IPS DF 6.9 (cell line): ENCODE measurements around the gene FAM98C.
"Not testable (repeated sequence)": the region's sequence is repeated elsewhere in the genome, so short reads cannot be mapped to it uniquely, and the experiment has no call there.

Experiments used
- DNase-seq: peaks from one replicate; pipeline ENCODE4 v3.0.0-alpha.2; 2013; ENCODE audit warnings: low read depth, low spot score
- H3K27ac ChIP-seq: one replicate; pipeline ENCODE4 v1.5.1; 2013; ENCODE audit warnings: low read length, control low read depth
- H3K27me3 ChIP-seq: 2 replicates; pipeline ENCODE4 v1.6.1; 2013; ENCODE audit warnings: mild to moderate bottlenecking, low read length; ENCODE audit not compliant: control insufficient read depth, insufficient read depth
- H3K36me3 ChIP-seq: 2 replicates; pipeline ENCODE4 v1.6.1; 2013; ENCODE audit warnings: low read length; ENCODE audit not compliant: control insufficient read depth, insufficient read depth
- H3K4me1 ChIP-seq: 2 replicates; pipeline ENCODE4 v1.6.1; 2013; ENCODE audit warnings: low read length; ENCODE audit not compliant: control insufficient read depth, insufficient read depth
- H3K4me3 ChIP-seq: 2 replicates; pipeline ENCODE4 v1.5.1; 2013; ENCODE audit warnings: mild to moderate bottlenecking, low read length
- H3K9me3 ChIP-seq: 2 replicates; pipeline ENCODE4 v1.6.1; 2013; ENCODE audit warnings: low read length, inconsistent platforms; ENCODE audit not compliant: control insufficient read depth, insufficient read depth
- WGBS: extraction: QIAGEN DNeasy Blood & Tissue Kit; methylation state at CpG from one replicate; pipeline ENCODE4 v1.1.7; 2013; ENCODE audit warnings: mixed read lengths, missing lambda C conversion rate; ENCODE audit not compliant: insufficient read length, insufficient coverage; 5-methylcytosine and 5-hydroxymethylcytosine counted together

FAM98C gene

DNA sequence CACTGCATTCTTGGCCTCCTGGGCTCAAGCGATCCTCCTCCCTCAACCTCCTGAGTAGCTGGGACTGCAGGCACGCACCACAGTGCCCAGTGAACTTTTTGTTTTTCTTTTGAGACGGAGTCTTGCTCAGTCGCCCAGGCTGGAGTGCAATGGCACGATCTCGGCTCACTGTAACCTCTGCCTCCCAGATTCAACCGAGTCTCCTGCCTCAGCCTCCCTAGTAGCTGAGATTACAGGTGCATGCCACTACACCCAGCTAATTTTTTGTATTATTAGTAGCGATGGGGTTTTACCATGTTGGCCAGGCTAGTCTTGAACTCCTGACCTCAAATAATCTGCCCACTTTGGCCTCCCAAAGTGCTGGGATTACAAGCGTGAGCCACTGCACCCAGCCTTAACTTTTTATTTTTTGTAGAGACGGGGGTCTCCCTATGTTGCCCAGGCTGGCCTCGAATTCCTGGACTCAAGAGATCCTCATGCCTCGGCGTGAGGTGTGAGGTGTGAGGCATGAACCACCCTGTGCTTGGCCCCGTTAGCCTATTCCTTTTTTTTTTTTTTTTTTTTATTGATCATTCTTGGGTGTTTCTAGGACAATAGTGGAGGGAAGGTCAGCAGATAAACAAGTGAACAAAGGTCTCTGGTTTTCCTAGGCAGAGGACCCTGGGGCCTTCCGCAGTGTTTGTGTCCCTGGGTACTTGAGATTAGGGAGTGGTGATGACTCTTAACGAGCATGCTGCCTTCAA, 39.8 kb upstream of the FAM98C start:
- H3K4me1 ChIP-seq, H3K27ac ChIP-seq, H3K9me3 ChIP-seq, DNase-seq, H3K27me3 ChIP-seq, H3K4me3 ChIP-seq, H3K36me3 ChIP-seq: not testable (repeated sequence)
- no CpG with 5 or more reads among the region's 16 CpGs for WGBS

DNA sequence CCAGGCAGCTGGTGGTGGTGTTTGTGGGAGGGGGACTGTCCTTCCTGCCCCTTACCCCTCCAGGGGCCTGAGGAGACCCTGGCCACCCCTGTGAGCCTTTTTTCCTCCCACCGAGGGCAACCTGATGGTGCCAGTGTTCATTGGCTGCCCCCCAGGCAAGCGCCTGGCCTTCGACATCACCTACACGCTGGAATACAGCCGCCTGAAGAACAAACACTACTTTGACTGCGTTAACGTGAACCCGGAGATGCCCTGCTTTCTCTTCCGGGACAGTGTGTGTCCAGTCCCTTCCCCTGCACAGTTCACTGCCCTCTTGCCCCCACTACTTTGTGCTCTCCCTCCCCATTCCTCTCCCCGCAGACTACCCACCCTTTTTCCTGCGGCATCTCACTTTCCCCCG, 35.9 kb upstream of the FAM98C start:
- Histone ChIP-seq H3K4me1 (no peaks in the 10 kb centered on the region), H3K27ac (no peak overlapping the region), H3K36me3 (no peaks in the 10 kb centered on the region), H3K4me3 (no peak overlapping the region), H3K27me3 (no peaks in the 10 kb centered on the region), H3K9me3 (no peaks in the 10 kb centered on the region)
- DNase-seq, result no peak
- no CpG with 5 or more reads among the region's 12 CpGs for WGBS

DNA sequence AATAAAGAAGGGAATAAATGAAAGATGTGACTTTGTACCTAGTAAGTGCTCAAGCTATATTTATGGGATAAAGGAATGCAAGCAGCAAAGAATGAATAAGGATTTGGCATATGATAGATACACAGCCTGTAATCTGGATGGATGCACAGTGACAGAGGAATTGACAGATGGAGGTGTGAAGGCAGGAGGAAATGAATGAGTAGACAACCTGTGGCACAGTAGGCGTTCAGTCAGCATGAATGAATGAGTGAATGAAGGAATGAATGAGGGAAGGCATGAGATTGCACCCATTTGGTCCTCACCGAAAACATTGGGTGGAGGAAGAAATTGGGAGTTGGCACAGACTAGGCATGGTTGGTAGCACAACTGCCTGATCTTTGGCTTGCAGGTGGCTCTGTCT, 33.3 kb upstream of the FAM98C start:
- WGBS, result no CpG with 5 or more reads among the region's 2 CpGs
- DNase-seq, result no peak
- no peaks in the 10 kb centered on the region for H3K27me3 ChIP-seq
- H3K9me3 ChIP-seq, result no peaks in the 10 kb centered on the region
- no peaks in the 10 kb centered on the region for H3K36me3 ChIP-seq
- no peaks in the 10 kb centered on the region for H3K4me1 ChIP-seq
- no peak overlapping the region for H3K27ac ChIP-seq
- H3K4me3 ChIP-seq, result no peak overlapping the region

DNA sequence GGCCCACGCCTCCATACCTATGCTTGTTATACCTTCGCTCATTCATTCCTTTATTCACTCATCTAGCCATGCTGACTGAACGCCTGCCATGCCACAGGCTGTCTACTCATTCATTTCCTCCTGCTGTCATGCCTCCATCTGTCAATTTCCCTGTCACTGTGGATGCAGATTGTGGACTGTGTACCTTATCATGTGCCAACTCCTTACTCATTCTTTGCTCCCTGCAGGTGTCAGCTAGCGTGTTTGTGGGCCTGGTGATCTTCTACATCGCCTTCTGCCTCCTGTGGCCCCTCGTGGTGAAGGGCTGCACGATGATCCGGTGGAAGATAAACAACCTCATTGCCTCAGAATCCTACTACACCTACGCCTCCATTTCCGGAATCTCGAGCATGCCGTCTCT, 32.6 kb upstream of the FAM98C start:
- no peaks in the 10 kb centered on the region for H3K27me3 ChIP-seq
- H3K4me3 ChIP-seq, result no peak overlapping the region
- H3K9me3 ChIP-seq, result no peaks in the 10 kb centered on the region
- DNase-seq, result no peak
- H3K36me3 ChIP-seq, result no peaks in the 10 kb centered on the region
- no peak overlapping the region for H3K27ac ChIP-seq
- no CpG with 5 or more reads among the region's 12 CpGs for WGBS
- H3K4me1 ChIP-seq, result no peaks in the 10 kb centered on the region

DNA sequence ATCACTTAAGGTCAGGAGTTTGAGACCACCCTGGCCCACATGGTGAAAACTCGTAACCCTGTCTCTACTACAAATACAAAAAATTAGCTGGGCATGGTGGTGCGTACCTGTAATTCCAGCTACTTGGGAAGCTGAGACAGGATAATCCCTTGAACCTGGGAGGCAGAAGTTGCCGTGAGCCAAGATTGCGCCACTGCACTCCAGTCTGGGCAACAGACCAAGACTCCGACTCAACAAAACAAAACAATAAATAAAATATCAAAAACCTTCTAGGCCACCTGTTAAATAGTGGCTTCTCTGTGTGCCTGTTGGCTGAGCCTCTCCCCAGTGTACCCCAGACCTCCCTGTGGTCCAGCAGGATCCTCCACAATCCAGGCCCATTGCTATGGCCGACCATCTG, 31.8 kb upstream of the FAM98C start:
- no peak overlapping the region for H3K4me3 ChIP-seq

DNA sequence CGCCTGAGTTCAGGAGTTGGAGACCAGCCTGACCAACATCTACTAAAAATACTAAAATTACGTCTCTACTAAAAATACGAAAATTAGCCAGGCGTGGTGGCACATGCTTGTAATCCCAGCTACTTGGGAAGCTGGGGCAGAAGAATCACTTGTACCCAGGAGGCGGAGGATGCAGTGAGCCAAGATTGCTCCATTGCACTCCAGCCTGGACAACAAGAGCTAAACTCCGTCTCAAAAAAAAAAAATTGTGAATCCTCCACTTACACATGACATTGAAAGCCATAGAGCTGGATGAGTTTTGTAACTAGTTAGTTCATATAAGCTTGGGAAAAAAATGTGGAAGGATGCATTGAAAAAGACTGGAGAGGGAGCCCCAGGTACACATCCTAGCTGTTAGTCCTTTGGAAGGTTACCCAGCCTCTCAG, 29.0 kb upstream of the FAM98C start:
- no peak for DNase-seq
- no peaks in the 10 kb centered on the region for H3K9me3 ChIP-seq
- H3K36me3 ChIP-seq, result no peaks in the 10 kb centered on the region
- H3K27me3 ChIP-seq, result no peaks in the 10 kb centered on the region
- H3K27ac ChIP-seq, result no peak overlapping the region
- WGBS, result no CpG with 5 or more reads among the region's 6 CpGs
- 0 out of 2 replicates have a peak, but pooled peaks cover 4% of the 10 kb centered on the region for H3K4me1 ChIP-seq
- H3K4me3 ChIP-seq, result peak overlapping the region; percentile 14; the same call in 1 of the 2 replicates

More for the DNA sequence above, 31.8 kb upstream of the FAM98C start:
- Histone ChIP-seq H3K27ac (no peak overlapping the region), H3K9me3 (no peaks in the 10 kb centered on the region), H3K4me1 (0 out of 2 replicates have a peak, but pooled peaks cover 4% of the 10 kb centered on the region), H3K27me3 (no peaks in the 10 kb centered on the region), H3K36me3 (no peaks in the 10 kb centered on the region)
- WGBS, result no CpG with 5 or more reads among the region's 6 CpGs
- DNase-seq, result no peak

DNA sequence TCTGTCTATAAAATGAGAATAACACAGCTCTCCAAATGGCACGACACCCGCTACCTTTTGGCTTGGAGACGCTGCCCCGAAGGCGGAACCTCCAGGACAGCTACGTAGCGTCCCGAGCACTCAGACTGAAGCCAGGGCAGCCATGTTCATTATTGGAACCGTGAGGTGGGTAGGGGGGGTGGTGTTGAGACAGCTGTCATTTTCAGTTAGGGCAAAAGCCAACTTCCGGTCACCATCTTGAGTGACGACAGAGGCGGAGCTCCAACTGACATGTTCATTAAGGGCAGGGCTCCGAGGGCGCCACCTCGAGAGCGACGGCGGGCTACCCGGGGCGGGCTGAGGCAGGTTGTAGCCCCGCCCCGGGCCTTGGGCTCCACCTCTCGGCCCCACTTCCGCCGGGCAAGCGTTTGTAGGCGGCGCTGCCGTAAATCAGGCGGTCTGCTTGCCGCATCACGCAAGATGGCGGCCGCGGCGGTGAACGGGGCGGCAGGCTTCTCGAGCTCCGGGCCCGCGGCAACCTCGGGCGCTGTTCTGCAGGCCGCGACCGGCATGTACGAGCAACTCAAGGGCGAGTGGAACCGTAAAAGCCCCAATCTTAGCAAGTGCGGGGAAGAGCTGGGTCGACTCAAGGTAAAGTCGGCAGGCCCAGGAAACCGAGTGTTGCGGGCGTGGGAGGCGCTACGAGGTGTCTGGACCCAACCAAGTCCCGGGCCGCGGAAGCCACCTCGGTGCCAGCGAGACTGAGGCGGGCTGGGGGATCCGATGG, 28.4 kb upstream of the FAM98C start, which contains the start of gene PSMD8:
TSS of gene PSMD8 (plus strand) at position 240 of the 766 bp plus-strand sequence. CDS start at position 271, 31 bp downstream.
- no CpG with 5 or more reads among the region's 65 CpGs for WGBS
- H3K27ac ChIP-seq, result no peak within 1 kb of the TSS
- peaks cover 5% of the 10 kb centered on the region; the same call in 1 of the 2 replicates for H3K36me3 ChIP-seq
- DNase-seq, result peak; percentile 100
- H3K4me1 ChIP-seq, result 0 out of 2 replicates have a peak, but pooled peaks cover 4% of the 10 kb centered on the region
- no peaks in the 10 kb centered on the region for H3K27me3 ChIP-seq
- H3K4me3 ChIP-seq, result peak within 1 kb of the TSS; percentile 84
- H3K9me3 ChIP-seq, result no peaks in the 10 kb centered on the region

DNA sequence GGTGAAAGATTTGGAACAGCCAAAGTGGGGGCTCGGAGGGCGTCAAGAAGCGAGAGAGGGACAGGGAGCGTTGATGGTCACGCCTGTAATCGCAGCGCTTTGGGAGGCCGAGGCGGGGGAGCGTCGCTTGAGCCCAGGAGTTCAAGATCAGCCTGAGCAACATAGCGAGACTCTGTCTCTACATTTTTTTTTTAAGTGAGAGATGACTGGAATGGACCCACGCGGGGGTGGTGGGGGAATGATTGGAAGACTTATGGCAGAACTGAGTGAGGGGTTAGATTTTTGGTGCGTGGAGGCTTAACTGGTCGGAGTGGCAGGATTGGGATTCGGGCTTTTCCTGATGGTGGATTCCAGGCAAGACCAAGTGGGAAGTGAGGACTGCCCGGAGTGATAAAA, 27.8 kb upstream of the FAM98C start:
- H3K27me3 ChIP-seq, result no peaks in the 10 kb centered on the region
- no peak for DNase-seq
- no peaks in the 10 kb centered on the region for H3K9me3 ChIP-seq
- H3K4me1 ChIP-seq, result 0 out of 2 replicates have a peak, but pooled peaks cover 4% of the 10 kb centered on the region
- no CpG with 5 or more reads among the region's 18 CpGs for WGBS
- H3K27ac ChIP-seq, result no peak overlapping the region
- peak overlapping the region; percentile 84 for H3K4me3 ChIP-seq
- peaks cover 5% of the 10 kb centered on the region; the same call in 1 of the 2 replicates for H3K36me3 ChIP-seq

DNA sequence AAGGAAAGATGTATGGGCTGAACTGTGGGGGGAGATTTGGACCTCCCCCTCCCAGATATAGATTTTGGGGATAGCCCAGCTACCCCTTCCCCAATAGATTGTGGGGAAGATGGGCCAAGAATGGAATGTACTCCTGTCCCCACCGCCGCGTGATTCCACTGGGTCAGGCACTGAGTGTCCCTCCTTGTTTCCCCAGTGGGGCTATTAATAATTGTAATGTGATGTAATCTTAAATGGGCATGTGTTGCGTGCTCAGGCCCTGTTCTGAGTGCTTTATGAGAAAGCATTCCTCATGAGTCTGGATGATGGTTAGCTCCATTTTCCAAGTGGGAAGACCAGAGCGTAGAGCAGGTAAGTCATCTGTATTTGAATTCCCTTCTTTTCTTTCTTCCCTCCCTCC, 27.1 kb upstream of the FAM98C start:
- no peak for DNase-seq
- Histone ChIP-seq H3K27ac (no peak overlapping the region), H3K9me3 (no peaks in the 10 kb centered on the region), H3K4me1 (0 out of 2 replicates have a peak, but pooled peaks cover 4% of the 10 kb centered on the region), H3K36me3 (peaks cover 10% of the 10 kb centered on the region; the same call in 1 of the 2 replicates), H3K4me3 (peak overlapping the region; percentile 84; the same call in 1 of the 2 replicates), H3K27me3 (no peaks in the 10 kb centered on the region)
- WGBS, result no CpG with 5 or more reads among the region's 5 CpGs

DNA sequence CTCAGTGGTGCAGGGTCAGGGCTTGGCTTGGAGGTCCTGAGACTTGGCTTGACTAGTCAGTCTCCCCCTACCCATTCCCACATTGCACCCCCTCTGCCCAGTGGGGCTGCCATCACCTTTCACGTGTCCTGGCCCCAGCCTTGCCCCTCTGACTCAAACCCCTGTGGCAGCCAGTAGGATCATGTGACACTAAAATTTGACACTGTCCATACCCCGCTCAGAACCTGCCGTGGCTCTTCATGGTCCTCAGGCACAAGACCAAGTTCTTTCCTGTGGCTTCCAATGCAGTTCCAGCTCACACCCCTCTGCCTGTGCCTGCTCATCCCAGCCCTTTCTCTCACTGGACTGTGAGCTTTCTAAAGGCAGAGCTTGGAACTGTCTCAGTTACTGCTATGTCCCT, 26.3 kb upstream of the FAM98C start:
- Histone ChIP-seq H3K27ac (no peak overlapping the region), H3K36me3 (peaks cover 17% of the 10 kb centered on the region), H3K4me3 (no peak overlapping the region), H3K4me1 (0 out of 2 replicates have a peak, but pooled peaks cover 4% of the 10 kb centered on the region), H3K27me3 (no peaks in the 10 kb centered on the region), H3K9me3 (no peaks in the 10 kb centered on the region)
- no peak for DNase-seq
- no CpG with 5 or more reads among the region's 3 CpGs for WGBS
